H9 (cell line): ENCODE measurements around the gene GNAI2. TPM values are rescaled to one million over a fixed set of nuclear protein-coding genes. Genes with fewer than 3 reads are reported as not detected.

Source experiments
- DNase-seq: peaks from one replicate; pipeline ENCODE4 v3.0.0-alpha.2; 2017
- H2AFZ ChIP-seq: one replicate; pipeline ENCODE4 v1.6.1; 2013; ENCODE audit warnings: mild to moderate bottlenecking, low read length, control low read depth, moderate library complexity
- H2AK5ac ChIP-seq: 2 replicates; pipeline ENCODE4 v1.6.1; 2013; ENCODE audit warnings: low read length, control low read depth, mixed read lengths; ENCODE audit not compliant: insufficient read length
- H2BK120ac ChIP-seq: one replicate; pipeline ENCODE4 v1.6.1; 2013; ENCODE audit warnings: low read depth, mild to moderate bottlenecking, low read length, control low read depth, inconsistent platforms; ENCODE audit not compliant: poor library complexity, severe bottlenecking
- H2BK12ac ChIP-seq: 2 replicates; pipeline ENCODE4 v1.6.1; 2013; ENCODE audit warnings: low read length, control low read depth, mixed read lengths, low read depth; ENCODE audit not compliant: insufficient read length
- H2BK15ac ChIP-seq: 2 replicates; pipeline ENCODE4 v1.6.1; 2013; ENCODE audit warnings: low read depth, low read length, control low read depth
- H2BK20ac ChIP-seq: one replicate; pipeline ENCODE4 v1.6.1; 2013; ENCODE audit warnings: low read depth, mild to moderate bottlenecking, low read length, control low read depth, inconsistent platforms; ENCODE audit not compliant: poor library complexity, severe bottlenecking
- H2BK5ac ChIP-seq: 2 replicates; pipeline ENCODE4 v1.6.1; 2013; ENCODE audit warnings: low read length, control low read depth, mixed read lengths; ENCODE audit not compliant: insufficient read length
- H3K14ac ChIP-seq: 2 replicates; pipeline ENCODE4 v1.6.1; 2013; ENCODE audit warnings: low read length, control low read depth; ENCODE audit not compliant: insufficient read depth
- H3K18ac ChIP-seq: 2 replicates; pipeline ENCODE4 v1.6.1; 2013; ENCODE audit warnings: low read depth, mild to moderate bottlenecking, mixed read lengths, low read length, control low read depth; ENCODE audit not compliant: insufficient read length
- H3K23ac ChIP-seq: 2 replicates; pipeline ENCODE4 v1.6.1; 2013; ENCODE audit warnings: low read length, control low read depth, mixed read lengths, low read depth; ENCODE audit not compliant: insufficient read length
- H3K23me2 ChIP-seq: 2 replicates; pipeline ENCODE4 v1.6.1; 2013; ENCODE audit warnings: low read depth, mild to moderate bottlenecking, mixed read lengths, low read length, control low read depth; ENCODE audit not compliant: insufficient read length, poor library complexity, severe bottlenecking
- H3K27ac ChIP-seq: 2 replicates; pipeline ENCODE4 v1.5.1; 2013; ENCODE audit warnings: low read length, control low read depth, mixed read lengths, low read depth; ENCODE audit not compliant: insufficient read length
- H3K27me3 ChIP-seq: 2 replicates; pipeline ENCODE4 v1.6.1; 2013; ENCODE audit warnings: low read length, control low read depth, inconsistent platforms; ENCODE audit not compliant: insufficient read depth
- H3K4ac ChIP-seq: 2 replicates; pipeline ENCODE4 v1.6.1; 2013; ENCODE audit warnings: low read depth, mild to moderate bottlenecking, control low read depth, inconsistent platforms, low read length, moderate library complexity
- H3K4me1 ChIP-seq: 2 replicates; pipeline ENCODE4 v1.6.1; 2013; ENCODE audit warnings: low read length, control low read depth, inconsistent platforms; ENCODE audit not compliant: insufficient read depth
- H3K4me2 ChIP-seq: 2 replicates; pipeline ENCODE4 v1.6.1; 2013; ENCODE audit warnings: low read length, control low read depth, mixed read lengths; ENCODE audit not compliant: insufficient read length, insufficient read depth
- H3K56ac ChIP-seq: 2 replicates; pipeline ENCODE4 v1.6.1; 2013; ENCODE audit warnings: low read depth, mild to moderate bottlenecking, mixed read lengths, low read length, control low read depth; ENCODE audit not compliant: insufficient read length
- H3K79me1 ChIP-seq: 2 replicates; pipeline ENCODE4 v1.6.1; 2013; ENCODE audit warnings: low read depth, mild to moderate bottlenecking, moderate library complexity, low read length, control low read depth, inconsistent platforms; ENCODE audit not compliant: insufficient read depth, poor library complexity, severe bottlenecking
- H3K79me2 ChIP-seq: 2 replicates; pipeline ENCODE4 v1.6.1; 2013; ENCODE audit warnings: low read length, control low read depth, inconsistent platforms; ENCODE audit not compliant: insufficient read depth
- H3K9ac ChIP-seq: 2 replicates; pipeline ENCODE4 v1.6.1; 2013; ENCODE audit warnings: low read length, control low read depth, mixed read lengths; ENCODE audit not compliant: insufficient read length; ENCODE audit errors: extremely low read depth
- H3K9me3 ChIP-seq: one replicate; pipeline ENCODE4 v1.6.1; 2013; ENCODE audit warnings: low read depth, low read length, inconsistent platforms; ENCODE audit not compliant: control insufficient read depth
- H3T11ph ChIP-seq: one replicate; pipeline ENCODE4 v1.6.1; 2013; ENCODE audit warnings: mild to moderate bottlenecking, low read length, control low read depth, inconsistent platforms
- H4K20me1 ChIP-seq: one replicate; pipeline ENCODE4 v1.6.1; 2013; ENCODE audit not compliant: control insufficient read depth, insufficient read length, insufficient read depth
- H4K5ac ChIP-seq: 2 replicates; pipeline ENCODE4 v1.6.1; 2013; ENCODE audit warnings: low read depth, mild to moderate bottlenecking, mixed read lengths, low read length, control low read depth; ENCODE audit not compliant: insufficient read length
- H4K8ac ChIP-seq: replicated peaks from 2 replicates; pipeline ENCODE4 v1.6.1; 2013; ENCODE audit warnings: low read length, control low read depth, mixed read lengths, low read depth; ENCODE audit not compliant: insufficient read length
- H4K91ac ChIP-seq: 2 replicates; pipeline ENCODE4 v1.6.1; 2013; ENCODE audit warnings: low read depth, mild to moderate bottlenecking, moderate library complexity, mixed read lengths, low read length, control low read depth; ENCODE audit not compliant: insufficient read length
- H3K27ac Mint-ChIP-seq, 3 experiments: 2 replicates in 2 of 3; 3 replicates in 1 of 3; pipeline ENCODE4 v1.8.0; 2020 to 2021; ENCODE audit warnings: mixed read lengths in 3 of 3, mild to moderate bottlenecking in 1 of 3, moderate library complexity in 1 of 3
- H3K27me3 Mint-ChIP-seq: 2 replicates; pipeline ENCODE4 v1.8.0; 2021; ENCODE audit warnings: low read depth, mild to moderate bottlenecking, moderate library complexity, mixed read lengths
- H3K36me3 Mint-ChIP-seq, 3 experiments: 2 replicates in 2 of 3; 3 replicates in 1 of 3; pipeline ENCODE4 v1.8.0; 2020 to 2021; ENCODE audit warnings: low read depth in 3 of 3, mixed read lengths in 3 of 3; ENCODE audit not compliant: insufficient read depth in 1 of 3
- H3K4me1 Mint-ChIP-seq, 2 experiments: 2 replicates each; pipeline ENCODE4 v1.8.0; 2020; ENCODE audit warnings: mixed read lengths in 2 of 2
- H3K4me3 Mint-ChIP-seq, 2 experiments: 2 replicates in 1 of 2; 3 replicates in 1 of 2; pipeline ENCODE4 v1.8.0; 2020 to 2021; ENCODE audit warnings: mild to moderate bottlenecking in 2 of 2, mixed read lengths in 2 of 2, moderate library complexity in 1 of 2
- H3K9me3 Mint-ChIP-seq, 2 experiments: 2 replicates in 1 of 2; 3 replicates in 1 of 2; pipeline ENCODE4 v1.8.0; 2020; ENCODE audit warnings: mild to moderate bottlenecking in 2 of 2, mixed read lengths in 2 of 2, moderate library complexity in 1 of 2
- WGBS: extraction: QIAGEN DNeasy Blood & Tissue Kit; methylation state at CpG from one replicate; pipeline ENCODE4 v1.1.7; 2013; ENCODE audit warnings: missing lambda C conversion rate, low lambda C conversion rate, mixed read lengths; ENCODE audit not compliant: insufficient read length; ENCODE audit errors: extremely low coverage; 5-methylcytosine and 5-hydroxymethylcytosine counted together
- total RNA-seq: library from RNA; stranded (reverse); gene quantifications from 2 replicates; pipeline ENCODE4 v1.2.1, GENCODE V29; 2021
- TF ChIP-seq, protein P1 (sequence below): fragments of 200-600 bp; sonication (generic); conservative IDR thresholded peaks from 3 replicates; pipeline ENCODE4 v1.8.0; 2021; ENCODE audit warnings: antibody characterized with exemption, mild to moderate bottlenecking

GNAI2 gene
- total RNA-seq, 1 experiment from 2014 or later: 218 TPM

- Histone ChIP-seq H3K56ac (no peak overlapping the region), H4K5ac (no peak overlapping the region), H3K4me2 (no peak overlapping the region), H2BK5ac (no peak overlapping the region), H3K18ac (no peak overlapping the region), H3K79me2 (peaks cover 26% of the 10 kb centered on the region; the same call in 1 of the 2 replicates), H3K27me3 (no peaks in the 10 kb centered on the region), H3K9ac (no peak overlapping the region), H4K8ac (no peak overlapping the region), H2BK12ac (no peak overlapping the region), H2AK5ac (no peak overlapping the region), H2BK120ac (no peak overlapping the region), H3K9me3 (no peaks in the 10 kb centered on the region), H3K27ac (no peak overlapping the region), H3K23me2 (peaks cover 3% of the 10 kb centered on the region), H2BK20ac (no peak overlapping the region), H3K14ac (peak overlapping the region; percentile 38; the same call in 1 of the 2 replicates), H4K20me1 (no peaks in the 10 kb centered on the region), H3K4me1 (peaks cover 15% of the 10 kb centered on the region; the same call in 1 of the 2 replicates), H3T11ph (no peak overlapping the region), H3K4ac (no peak overlapping the region), H2BK15ac (no peak overlapping the region), H3K23ac (no peak overlapping the region), H4K91ac (no peak overlapping the region), H3K79me1 (peaks cover 9% of the 10 kb centered on the region), H2AFZ (no peak overlapping the region)
- Mint-ChIP-seq H3K4me3 (peak overlapping the region in 1 of 2 experiments; percentile 73; a peak in 3 of 5 replicates), H3K27ac (peak overlapping the region; percentile 95 to 99 (median 96)), H3K9me3 (no peaks in the 10 kb centered on the region), H3K4me1 (peaks cover 76 to 89% of the 10 kb centered on the region in 2 experiments), H3K36me3 (peaks cover 4 to 25% (median 25%) of the 10 kb centered on the region in 3 experiments; a peak in 5 of 7 replicates), H3K27me3 (no peaks in the 10 kb centered on the region)
- DNase-seq: no peak
- WGBS: no CpG with 5 or more reads among the region's 14 CpGs
- TF ChIP-seq, protein P1, sequence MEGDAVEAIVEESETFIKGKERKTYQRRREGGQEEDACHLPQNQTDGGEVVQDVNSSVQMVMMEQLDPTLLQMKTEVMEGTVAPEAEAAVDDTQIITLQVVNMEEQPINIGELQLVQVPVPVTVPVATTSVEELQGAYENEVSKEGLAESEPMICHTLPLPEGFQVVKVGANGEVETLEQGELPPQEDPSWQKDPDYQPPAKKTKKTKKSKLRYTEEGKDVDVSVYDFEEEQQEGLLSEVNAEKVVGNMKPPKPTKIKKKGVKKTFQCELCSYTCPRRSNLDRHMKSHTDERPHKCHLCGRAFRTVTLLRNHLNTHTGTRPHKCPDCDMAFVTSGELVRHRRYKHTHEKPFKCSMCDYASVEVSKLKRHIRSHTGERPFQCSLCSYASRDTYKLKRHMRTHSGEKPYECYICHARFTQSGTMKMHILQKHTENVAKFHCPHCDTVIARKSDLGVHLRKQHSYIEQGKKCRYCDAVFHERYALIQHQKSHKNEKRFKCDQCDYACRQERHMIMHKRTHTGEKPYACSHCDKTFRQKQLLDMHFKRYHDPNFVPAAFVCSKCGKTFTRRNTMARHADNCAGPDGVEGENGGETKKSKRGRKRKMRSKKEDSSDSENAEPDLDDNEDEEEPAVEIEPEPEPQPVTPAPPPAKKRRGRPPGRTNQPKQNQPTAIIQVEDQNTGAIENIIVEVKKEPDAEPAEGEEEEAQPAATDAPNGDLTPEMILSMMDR: peak; percentile 31; the same call in 1 of the 3 replicates
Observed at GRCh38 chr3:50242851-50243542, 7.0 kb downstream of the GNAI2 start.
